MM.1S (cell line): ENCODE measurements around the gene MARF1.

Source experiments
- CTCF ChIP-seq: fragments of 300-600 bp; sonication (generic); IDR thresholded peaks from 2 replicates; pipeline ENCODE4 v1.5.1; 2016; ENCODE audit warnings: antibody characterized with exemption, low read length, mixed read lengths
- EZH2 ChIP-seq: fragments of 300-600 bp; sonication (generic); optimal IDR thresholded peaks from 2 replicates; pipeline ENCODE3; 2017; ENCODE audit warnings: low read depth, mild to moderate bottlenecking, antibody characterized with exemption, low read length, mixed read lengths
- EZH2phosphoT487 ChIP-seq: fragments of 300-600 bp; sonication (generic); IDR thresholded peaks from 2 replicates; pipeline ENCODE4 v1.6.1; 2018; ENCODE audit warnings: antibody characterized with exemption, low read length

DNA sequence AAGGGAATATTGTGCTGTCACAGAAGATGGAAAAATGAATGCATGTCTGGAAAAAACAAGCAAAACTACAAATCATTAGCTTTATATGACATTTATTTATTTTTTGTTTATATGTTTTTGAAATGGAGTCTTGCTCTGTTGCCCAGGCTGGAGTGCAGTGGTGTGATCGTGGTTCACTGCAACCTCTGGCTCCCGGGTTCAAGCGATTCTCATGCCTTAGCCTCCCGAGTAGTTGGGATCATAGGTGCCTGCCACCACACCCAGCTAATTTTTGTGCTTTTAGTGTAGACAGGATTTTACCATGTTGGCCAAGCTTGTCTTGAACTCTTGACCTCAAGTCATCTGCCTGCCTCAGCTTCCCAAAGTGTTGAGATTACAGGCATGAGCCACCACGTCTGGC is 15.6 kb upstream of the MARF1 start:
- no peak for TF ChIP-seq EZH2phosphoT487
- TF ChIP-seq CTCF = no peak
- no peak for TF ChIP-seq EZH2
